GM18517 (cell line): ENCODE results near the gene NALCN.
A peak's percentile ranks its signal among the peaks of the same experiment; 100 is the strongest.

Experiments used
- ATAC-seq: cut with Tn5 transposase; IDR thresholded peaks from one replicate; pipeline ENCODE4 v1.9.1; 2021; ENCODE audit warnings: mild to moderate bottlenecking, moderate library complexity; ENCODE audit not compliant: unreplicated experiment

The NALCN gene

GRCh38 chr13:101292711-101293110, 123.6 kb downstream of the NALCN start:
- no peak for ATAC-seq

GRCh38 chr13:101291646-101292515, 124.4 kb downstream of the NALCN start:
- ATAC-seq, result no peak

GRCh38 chr13:101291206-101291605, 125.1 kb downstream of the NALCN start:
- no peak for ATAC-seq

- ATAC-seq, result no peak
These were observed 126.5 kb downstream of the NALCN start for GRCh38 chr13:101289764-101290163.

- no peak for ATAC-seq
These were observed 132.5 kb downstream of the NALCN start for GRCh38 chr13:101283782-101284181.

- ATAC-seq, result no peak
These were observed 143.4 kb downstream of the NALCN start for GRCh38 chr13:101272886-101273285.

GRCh38 chr13:101271681-101272245, 144.5 kb downstream of the NALCN start:
- ATAC-seq, result no peak

- no peak for ATAC-seq
These were observed 148.7 kb downstream of the NALCN start for GRCh38 chr13:101267656-101268055.

- no peak for ATAC-seq
These were observed 150.4 kb downstream of the NALCN start for GRCh38 chr13:101265934-101266333.

GRCh38 chr13:101264931-101265330, 151.4 kb downstream of the NALCN start:
- ATAC-seq, result no peak

GRCh38 chr13:101262306-101262705, 154.0 kb downstream of the NALCN start:
- peak; percentile 84 for ATAC-seq

GRCh38 chr13:101258509-101258908, 157.8 kb downstream of the NALCN start:
- no peak for ATAC-seq

GRCh38 chr13:101258071-101258470, 158.2 kb downstream of the NALCN start:
- ATAC-seq, result peak; percentile 94

- ATAC-seq, result no peak
These were observed 167.4 kb downstream of the NALCN start for GRCh38 chr13:101248739-101249514.

- no peak for ATAC-seq
These were observed 173.6 kb downstream of the NALCN start for GRCh38 chr13:101242720-101243119.

- ATAC-seq, result no peak
These were observed 177.8 kb downstream of the NALCN start for GRCh38 chr13:101238555-101238954.

- no peak for ATAC-seq
These were observed 184.4 kb downstream of the NALCN start for GRCh38 chr13:101231751-101232428.

GRCh38 chr13:101230271-101230890, 185.9 kb downstream of the NALCN start:
- ATAC-seq, result no peak

GRCh38 chr13:101219609-101220265, 196.6 kb downstream of the NALCN start:
- ATAC-seq, result no peak

GRCh38 chr13:101218484-101218883, 197.8 kb downstream of the NALCN start:
- no peak for ATAC-seq
